Natural killer cell treated with Interleukin-12 subunit alpha and Interleukin-12 subunit beta and Interleukin-15 and Interleukin-18, amount 100 ng/mL, for 72 hours (primary cell): Measurements from ENCODE around the gene DNAI2. TPM values are rescaled to one million over a fixed set of nuclear protein-coding genes. Genes with fewer than 3 reads are reported as not detected.

Experiments used
- ATAC-seq, 2 donors: fragments of 150-1000 bp; cut with Tn5 transposase in 1 of 2; sonication (Bioruptor Pico), chemical (Tn5 transposase) in 1 of 2; 2 replicates each; pipeline ENCODE4 v1.10.0; 2021
- DNase-seq: peaks from one replicate; pipeline ENCODE4 v3.0.0; 2022; ENCODE audit warnings: low spot score
- H3K27ac Mint-ChIP-seq, 2 donors: 1 replicate in 1 of 2; 2 replicates in 1 of 2; pipeline ENCODE4 v1.8.0; 2022; ENCODE audit warnings: mixed read lengths in 2 of 2, mild to moderate bottlenecking in 1 of 2, moderate library complexity in 1 of 2
- H3K27me3 Mint-ChIP-seq, 2 donors: 1 replicate in 1 of 2; 2 replicates in 1 of 2; pipeline ENCODE4 v1.8.0; 2022; ENCODE audit warnings: mixed read lengths in 2 of 2
- H3K36me3 Mint-ChIP-seq: one replicate; pipeline ENCODE4 v1.8.0; 2022; ENCODE audit warnings: mixed read lengths
- H3K4me1 Mint-ChIP-seq, 2 donors: 1 replicate in 1 of 2; 2 replicates in 1 of 2; pipeline ENCODE4 v1.8.0; 2022; ENCODE audit warnings: low read depth in 2 of 2, mixed read lengths in 2 of 2, mild to moderate bottlenecking in 1 of 2
- H3K4me3 Mint-ChIP-seq: one replicate; pipeline ENCODE4 v1.8.0; 2022; ENCODE audit warnings: mixed read lengths
- H3K9me3 Mint-ChIP-seq: 2 replicates; pipeline ENCODE4 v1.8.0; 2022; ENCODE audit warnings: mixed read lengths
- total RNA-seq, 2 donors: library from RNA; stranded (reverse); gene quantifications; one replicate each; pipeline ENCODE4 v1.2.3, GENCODE V29; 2022

DNAI2 gene
- total RNA-seq, 2 donors from 2014 or later: not detected

- Mint-ChIP-seq H3K9me3 (no peaks in the 10 kb centered on the region), H3K4me3 (no peak overlapping the region), H3K27me3 (peaks cover 7 to 26% of the 10 kb centered on the region in 2 donors), H3K27ac (no peak overlapping the region), H3K36me3 (no peaks in the 10 kb centered on the region), H3K4me1 (peaks cover 0 to 4% of the 10 kb centered on the region in 2 donors)
- DNase-seq: no peak
- no peak for ATAC-seq
Measured at GRCh38 chr17:74353446-74354060, 79.5 kb downstream of the DNAI2 start.

GRCh38 chr17:74354123-74354522 is 80.1 kb downstream of the DNAI2 start:
- Mint-ChIP-seq H3K4me3 (no peak overlapping the region), H3K36me3 (no peaks in the 10 kb centered on the region), H3K4me1 (peaks cover 0 to 7% of the 10 kb centered on the region in 2 donors), H3K27ac (no peak overlapping the region), H3K9me3 (no peaks in the 10 kb centered on the region), H3K27me3 (peaks cover 9 to 27% of the 10 kb centered on the region in 2 donors)
- ATAC-seq (peak; percentile 65 to 75), DNase-seq (no peak)

- no peaks in the 10 kb centered on the region for H3K9me3 Mint-ChIP-seq
- peaks cover 0 to 7% of the 10 kb centered on the region in 2 donors for H3K4me1 Mint-ChIP-seq
- H3K4me3 Mint-ChIP-seq: no peak overlapping the region
- peaks cover 9 to 27% of the 10 kb centered on the region in 2 donors for H3K27me3 Mint-ChIP-seq
- DNase-seq: no peak
- H3K27ac Mint-ChIP-seq: no peak overlapping the region
- ATAC-seq: peak in 1 of 2 donors; percentile 3
- no peaks in the 10 kb centered on the region for H3K36me3 Mint-ChIP-seq
Measured at GRCh38 chr17:74354561-74354960, 80.5 kb downstream of the DNAI2 start.

- DNase-seq (no peak), ATAC-seq (no peak)
- Mint-ChIP-seq H3K9me3 (no peaks in the 10 kb centered on the region), H3K27me3 (peaks cover 9 to 25% of the 10 kb centered on the region in 2 donors), H3K4me1 (peaks cover 0 to 7% of the 10 kb centered on the region in 2 donors), H3K36me3 (no peaks in the 10 kb centered on the region), H3K4me3 (no peak overlapping the region), H3K27ac (no peak overlapping the region)
Measured at GRCh38 chr17:74355065-74355464, 81.0 kb downstream of the DNAI2 start.

- Mint-ChIP-seq H3K27me3 (peaks cover 17 to 26% of the 10 kb centered on the region in 2 donors), H3K4me3 (no peak overlapping the region), H3K36me3 (no peaks in the 10 kb centered on the region), H3K27ac (no peak overlapping the region), H3K4me1 (peaks cover 0 to 7% of the 10 kb centered on the region in 2 donors), H3K9me3 (no peaks in the 10 kb centered on the region)
- ATAC-seq (peak; percentile 25 to 32), DNase-seq (no peak)
Measured at GRCh38 chr17:74356646-74357465, 82.8 kb downstream of the DNAI2 start.

- no peaks in the 10 kb centered on the region for H3K36me3 Mint-ChIP-seq
- peaks cover 0 to 7% of the 10 kb centered on the region in 2 donors for H3K4me1 Mint-ChIP-seq
- no peak overlapping the region for H3K4me3 Mint-ChIP-seq
- DNase-seq (no peak), ATAC-seq (no peak)
- H3K27ac Mint-ChIP-seq: no peak overlapping the region
- no peaks in the 10 kb centered on the region for H3K9me3 Mint-ChIP-seq
- peaks cover 17 to 26% of the 10 kb centered on the region in 2 donors for H3K27me3 Mint-ChIP-seq
Measured at GRCh38 chr17:74357466-74357809, 83.4 kb downstream of the DNAI2 start.

GRCh38 chr17:74358697-74359096 is 84.7 kb downstream of the DNAI2 start:
- Mint-ChIP-seq H3K4me3 (no peak overlapping the region), H3K4me1 (peaks cover 0 to 7% of the 10 kb centered on the region in 2 donors), H3K27ac (no peak overlapping the region), H3K27me3 (peaks cover 17 to 22% of the 10 kb centered on the region in 2 donors), H3K9me3 (no peaks in the 10 kb centered on the region), H3K36me3 (no peaks in the 10 kb centered on the region)
- DNase-seq (no peak), ATAC-seq (no peak)

- H3K4me3 Mint-ChIP-seq: no peak overlapping the region
- H3K27me3 Mint-ChIP-seq: peaks cover 13 to 17% of the 10 kb centered on the region in 2 donors
- peaks cover 0 to 3% of the 10 kb centered on the region in 2 donors for H3K4me1 Mint-ChIP-seq
- DNase-seq: no peak
- ATAC-seq: no peak
- no peak overlapping the region for H3K27ac Mint-ChIP-seq
- H3K36me3 Mint-ChIP-seq: no peaks in the 10 kb centered on the region
- no peaks in the 10 kb centered on the region for H3K9me3 Mint-ChIP-seq
Measured at GRCh38 chr17:74359916-74360315, 85.9 kb downstream of the DNAI2 start.

- Mint-ChIP-seq H3K9me3 (no peaks in the 10 kb centered on the region), H3K27ac (no peak overlapping the region), H3K27me3 (peaks cover 13 to 17% of the 10 kb centered on the region in 2 donors), H3K36me3 (no peaks in the 10 kb centered on the region), H3K4me1 (peaks cover 0 to 3% of the 10 kb centered on the region in 2 donors), H3K4me3 (no peak overlapping the region)
- no peak for DNase-seq
- ATAC-seq: no peak
Measured at GRCh38 chr17:74360899-74361229, 86.8 kb downstream of the DNAI2 start.

GRCh38 chr17:74361230-74362068 is 87.4 kb downstream of the DNAI2 start, which contains the start of gene BTBD17:
TSS of gene BTBD17 (minus strand) at chr17:74361868. CDS start at chr17:74361819, 49 bp downstream.
- peaks cover 13 to 17% of the 10 kb centered on the region in 2 donors for H3K27me3 Mint-ChIP-seq
- H3K4me3 Mint-ChIP-seq: no peak within 1 kb of the TSS
- no peak within 1 kb of the TSS for H3K27ac Mint-ChIP-seq
- H3K9me3 Mint-ChIP-seq: no peaks in the 10 kb centered on the region
- peaks cover 0 to 3% of the 10 kb centered on the region in 2 donors for H3K4me1 Mint-ChIP-seq
- no peak for DNase-seq
- no peaks in the 10 kb centered on the region for H3K36me3 Mint-ChIP-seq
- ATAC-seq: peak; percentile 60 to 71

- Mint-ChIP-seq H3K4me1 (peaks cover 0 to 3% of the 10 kb centered on the region in 2 donors), H3K27ac (no peak overlapping the region), H3K36me3 (no peaks in the 10 kb centered on the region), H3K27me3 (peaks cover 13 to 17% of the 10 kb centered on the region in 2 donors), H3K9me3 (no peaks in the 10 kb centered on the region), H3K4me3 (no peak overlapping the region)
- no peak for ATAC-seq
- DNase-seq: no peak
Measured at GRCh38 chr17:74362069-74362405, 88.0 kb downstream of the DNAI2 start.

- no peak overlapping the region for H3K4me3 Mint-ChIP-seq
- peaks cover 0 to 3% of the 10 kb centered on the region in 2 donors for H3K4me1 Mint-ChIP-seq
- H3K9me3 Mint-ChIP-seq: no peaks in the 10 kb centered on the region
- DNase-seq (no peak), ATAC-seq (no peak)
- H3K36me3 Mint-ChIP-seq: no peaks in the 10 kb centered on the region
- H3K27ac Mint-ChIP-seq: no peak overlapping the region
- H3K27me3 Mint-ChIP-seq: peaks cover 11 to 17% of the 10 kb centered on the region in 2 donors
Measured at GRCh38 chr17:74362810-74363498, 88.9 kb downstream of the DNAI2 start.
